ENCODE measurements around the gene POLR1D. TPM values are rescaled to one million over a fixed set of nuclear protein-coding genes. Genes with fewer than 3 reads are reported as not detected.

Gene POLR1D
- total RNA-seq, 1 donor from 2014 or later = 73.5 TPM

GRCh38 chr13:27622102-27622820 lies 569 bp downstream of the POLR1D start:
- no peaks in the 10 kb centered on the region for H3K27me3 ChIP-seq (ENCODE audit: low read depth)
- peaks cover 59% of the 10 kb centered on the region for H3K4me1 ChIP-seq
- peak overlapping the region; percentile 99 for H3K27ac ChIP-seq (replicated peaks)
- no peaks in the 10 kb centered on the region for H3K9me3 ChIP-seq (replicated peaks)
- DNase-seq = no peak
- TF ChIP-seq CTCF (IDR thresholded peaks at IDR 0.05; ENCODE audit: borderline replicate concordance) = no peak
- H3K36me3 ChIP-seq = peaks cover 3% of the 10 kb centered on the region
- peak overlapping the region; percentile 85 for H3K4me3 ChIP-seq
- intact Hi-C loops (cut with micrococcal nuclease) = no loop called here

- Histone ChIP-seq H3K36me3 (peaks cover 3% of the 10 kb centered on the region), H3K9me3 (replicated peaks) (no peaks in the 10 kb centered on the region), H3K27me3 (ENCODE audit: low read depth) (no peaks in the 10 kb centered on the region), H3K4me1 (peaks cover 53% of the 10 kb centered on the region), H3K4me3 (peak overlapping the region; percentile 85), H3K27ac (replicated peaks) (no peak overlapping the region)
- TF ChIP-seq CTCF (IDR thresholded peaks at IDR 0.05; ENCODE audit: borderline replicate concordance) = no peak
- intact Hi-C loops (cut with micrococcal nuclease) = no loop called here
- no peak for DNase-seq
Measured at GRCh38 chr13:27622881-27623280, 1.2 kb downstream of the POLR1D start.

GRCh38 chr13:27624071-27624470 lies 2.4 kb downstream of the POLR1D start:
- Histone ChIP-seq H3K27ac (replicated peaks) (no peak overlapping the region), H3K27me3 (ENCODE audit: low read depth) (no peaks in the 10 kb centered on the region), H3K36me3 (peaks cover 3% of the 10 kb centered on the region), H3K4me1 (peaks cover 42% of the 10 kb centered on the region), H3K9me3 (replicated peaks) (no peaks in the 10 kb centered on the region), H3K4me3 (no peak overlapping the region)
- TF ChIP-seq CTCF (IDR thresholded peaks at IDR 0.05; ENCODE audit: borderline replicate concordance) = no peak
- intact Hi-C loops (cut with micrococcal nuclease) = no loop called here
- no peak for DNase-seq

- intact Hi-C loops (cut with micrococcal nuclease) = no loop called here
- Histone ChIP-seq H3K4me3 (no peak overlapping the region), H3K9me3 (replicated peaks) (no peaks in the 10 kb centered on the region), H3K4me1 (peaks cover 37% of the 10 kb centered on the region), H3K27ac (replicated peaks) (no peak overlapping the region), H3K27me3 (ENCODE audit: low read depth) (no peaks in the 10 kb centered on the region), H3K36me3 (peaks cover 3% of the 10 kb centered on the region)
- no peak for TF ChIP-seq CTCF (IDR thresholded peaks at IDR 0.05; ENCODE audit: borderline replicate concordance)
- DNase-seq = no peak
Measured at GRCh38 chr13:27625839-27626238, 4.1 kb downstream of the POLR1D start.

GRCh38 chr13:27627380-27627779 lies 5.7 kb downstream of the POLR1D start:
- peaks cover 23% of the 10 kb centered on the region for H3K4me1 ChIP-seq
- intact Hi-C loops (cut with micrococcal nuclease) = no loop called here
- no peaks in the 10 kb centered on the region for H3K27me3 ChIP-seq (ENCODE audit: low read depth)
- no peak for DNase-seq
- TF ChIP-seq CTCF (IDR thresholded peaks at IDR 0.05; ENCODE audit: borderline replicate concordance) = no peak
- no peak overlapping the region for H3K4me3 ChIP-seq
- H3K27ac ChIP-seq (replicated peaks) = no peak overlapping the region
- H3K9me3 ChIP-seq (replicated peaks) = no peaks in the 10 kb centered on the region
- H3K36me3 ChIP-seq = peaks cover 3% of the 10 kb centered on the region

All from left ventricle myocardium inferior (tissue), 1 donor.